Occipital lobe (tissue), 2 donors: ENCODE measurements around the gene RBMS3. TPM values are rescaled to one million over a fixed set of nuclear protein-coding genes. Genes with fewer than 3 reads are reported as not detected.

Experiments used
- small RNA-seq: library from RNA; depleted of rRNA; stranded (forward); fragments of <200 nt; gene quantifications from one replicate; pipeline ENCODE3, GENCODE V24; 2014
- total RNA-seq: library from RNA; depleted of rRNA; stranded (reverse); fragments of >200 nt; gene quantifications from one replicate; pipeline ENCODE4 v1.2.3, GENCODE V29; 2014

Gene RBMS3
- total RNA-seq, 1 donor from 2014 or later = 19.8 TPM

Small RNAs within 50 kb of the gene (small RNA-seq; reads per million reads assigned to genes)
- gene MTND4LP9 = not detected
